ENCODE results near the gene LMO7. TPM values are rescaled to one million over a fixed set of nuclear protein-coding genes. Genes with fewer than 3 reads are reported as not detected.

LMO7 gene
- total and polyA plus RNA-seq, 2 of the 4 experiments (the other 2 are of a cell fraction): 266 to 367 TPM

DNA sequence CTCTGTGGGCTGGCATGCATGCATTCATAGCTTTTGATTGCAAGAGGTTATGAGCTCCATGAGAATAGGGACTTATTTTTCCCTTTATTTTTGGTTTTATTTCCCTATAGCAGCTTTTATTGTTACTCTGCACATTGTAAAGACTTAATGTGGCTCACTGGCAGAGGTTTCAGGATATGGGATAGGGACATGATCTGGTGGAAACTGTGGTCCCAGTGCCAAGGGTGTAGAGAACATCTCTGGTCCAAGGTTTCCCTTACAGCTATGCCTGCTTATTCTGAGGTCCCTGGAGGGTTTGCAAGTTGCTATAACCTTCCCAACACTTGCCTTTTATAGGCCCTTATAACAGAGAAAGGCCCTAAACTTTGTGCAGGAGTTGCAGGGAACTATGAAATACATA, 33.6 kb downstream of the LMO7 start:
- Histone ChIP-seq H2BK15ac (ENCODE audit: low read depth, low read length) (0 out of 3 replicates have a peak overlapping the region, but pooled peaks have one; percentile 25), H3K27ac (ENCODE audit: insufficient read depth, low read length) (peak overlapping the region; percentile 38; the same call in 1 of the 2 replicates), H3K9ac (ENCODE audit: low read depth, low read length) (no peak overlapping the region), H4K8ac (ENCODE audit: low read depth in 2 of 2, low read length in 2 of 2) (no peak overlapping the region), H3K14ac (replicated peaks; ENCODE audit: low read depth, low read length) (peak overlapping the region; percentile 28; the same call in 1 of the 2 replicates), H3K36me3 (ENCODE audit: control insufficient read depth, insufficient read depth, low read length) (peaks cover 2% of the 10 kb centered on the region; the same call in 1 of the 2 replicates), H3K18ac (ENCODE audit: low read depth, low read length) (no peak overlapping the region), H3K4ac (ENCODE audit: low read depth, low read length) (no peak overlapping the region), H3K4me3 (ENCODE audit: insufficient read depth, low read depth, low read length) (no peak overlapping the region), H2AFZ (replicated peaks; ENCODE audit: low read length, poor library complexity) (no peak overlapping the region), H2AK5ac (ENCODE audit: low read depth, low read length) (peak overlapping the region; percentile 71; the same call in 1 of the 2 replicates), H3K27me3 (ENCODE audit: control insufficient read depth, insufficient read depth, low read length) (no peaks in the 10 kb centered on the region), H3K4me2 (ENCODE audit: low read depth, low read length) (peak overlapping the region; percentile 23; the same call in 1 of the 2 replicates), H3K79me1 (ENCODE audit: low read depth in 1 of 2, low read length in 2 of 2) (peaks cover 7 to 52% of the 10 kb centered on the region in 2 experiments; a peak in 3 of 4 replicates), H4K20me1 (ENCODE audit: insufficient read depth, low read length) (peaks cover 78% of the 10 kb centered on the region), H4K5ac (ENCODE audit: low read depth, low read length) (peak overlapping the region; percentile 5; the same call in 1 of the 2 replicates), H4K91ac (ENCODE audit: insufficient read depth, low read depth, low read length) (no peak overlapping the region), H3K56ac (ENCODE audit: extremely low read depth, insufficient read depth, low read length) (no peak overlapping the region), H2BK20ac (ENCODE audit: low read depth, low read length) (no peak overlapping the region), H3K9me1 (ENCODE audit: insufficient read depth, low read length) (peaks cover 17% of the 10 kb centered on the region), H2BK5ac (ENCODE audit: low read depth, low read length, poor library complexity, severe bottlenecking) (peak overlapping the region; percentile 62), H3K9me3 (ENCODE audit: control insufficient read depth, insufficient read depth, low read length) (no peaks in the 10 kb centered on the region), H2AK9ac (replicated peaks; ENCODE audit: low read depth, low read length, poor library complexity) (no peak overlapping the region), H3K4me1 (ENCODE audit: control insufficient read depth, insufficient read depth, low read length) (peaks cover 18% of the 10 kb centered on the region), H3K23ac (ENCODE audit: low read depth, low read length) (peak overlapping the region; percentile 41; the same call in 1 of the 2 replicates), H2BK120ac (ENCODE audit: low read depth, low read length) (no peak overlapping the region)
- ChIA-PET CTCF (no interaction called here), POLR2A (ENCODE audit: unreplicated experiment) (no interaction called here)
- ATAC-seq (ENCODE audit: low read depth) (no peak), DNase-seq (no peak)
- BruUV-seq (replicated peaks): no TSS peak
- dilution Hi-C loops (cut with HindIII; ENCODE audit: low sequenced_read_pairs, unreplicated experiment): no loop called here
- TF ChIP-seq, protein P1, sequence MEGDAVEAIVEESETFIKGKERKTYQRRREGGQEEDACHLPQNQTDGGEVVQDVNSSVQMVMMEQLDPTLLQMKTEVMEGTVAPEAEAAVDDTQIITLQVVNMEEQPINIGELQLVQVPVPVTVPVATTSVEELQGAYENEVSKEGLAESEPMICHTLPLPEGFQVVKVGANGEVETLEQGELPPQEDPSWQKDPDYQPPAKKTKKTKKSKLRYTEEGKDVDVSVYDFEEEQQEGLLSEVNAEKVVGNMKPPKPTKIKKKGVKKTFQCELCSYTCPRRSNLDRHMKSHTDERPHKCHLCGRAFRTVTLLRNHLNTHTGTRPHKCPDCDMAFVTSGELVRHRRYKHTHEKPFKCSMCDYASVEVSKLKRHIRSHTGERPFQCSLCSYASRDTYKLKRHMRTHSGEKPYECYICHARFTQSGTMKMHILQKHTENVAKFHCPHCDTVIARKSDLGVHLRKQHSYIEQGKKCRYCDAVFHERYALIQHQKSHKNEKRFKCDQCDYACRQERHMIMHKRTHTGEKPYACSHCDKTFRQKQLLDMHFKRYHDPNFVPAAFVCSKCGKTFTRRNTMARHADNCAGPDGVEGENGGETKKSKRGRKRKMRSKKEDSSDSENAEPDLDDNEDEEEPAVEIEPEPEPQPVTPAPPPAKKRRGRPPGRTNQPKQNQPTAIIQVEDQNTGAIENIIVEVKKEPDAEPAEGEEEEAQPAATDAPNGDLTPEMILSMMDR (conservative IDR thresholded peaks at IDR 0.05; ENCODE audit: low read depth, low read length): no peak
- no peak for TF ChIP-seq RAD21 (IDR thresholded peaks at IDR 0.05; ENCODE audit: low read length)
- TF ChIP-seq, protein P2, sequence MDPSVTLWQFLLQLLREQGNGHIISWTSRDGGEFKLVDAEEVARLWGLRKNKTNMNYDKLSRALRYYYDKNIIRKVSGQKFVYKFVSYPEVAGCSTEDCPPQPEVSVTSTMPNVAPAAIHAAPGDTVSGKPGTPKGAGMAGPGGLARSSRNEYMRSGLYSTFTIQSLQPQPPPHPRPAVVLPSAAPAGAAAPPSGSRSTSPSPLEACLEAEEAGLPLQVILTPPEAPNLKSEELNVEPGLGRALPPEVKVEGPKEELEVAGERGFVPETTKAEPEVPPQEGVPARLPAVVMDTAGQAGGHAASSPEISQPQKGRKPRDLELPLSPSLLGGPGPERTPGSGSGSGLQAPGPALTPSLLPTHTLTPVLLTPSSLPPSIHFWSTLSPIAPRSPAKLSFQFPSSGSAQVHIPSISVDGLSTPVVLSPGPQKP (IDR thresholded peaks at IDR 0.05; ENCODE audit: borderline replicate concordance, low read depth, low read length): no peak
- TF ChIP-seq BHLHE40 (IDR thresholded peaks at IDR 0.05; ENCODE audit: low read depth, low read length): no peak
- TF ChIP-seq, protein P3, sequence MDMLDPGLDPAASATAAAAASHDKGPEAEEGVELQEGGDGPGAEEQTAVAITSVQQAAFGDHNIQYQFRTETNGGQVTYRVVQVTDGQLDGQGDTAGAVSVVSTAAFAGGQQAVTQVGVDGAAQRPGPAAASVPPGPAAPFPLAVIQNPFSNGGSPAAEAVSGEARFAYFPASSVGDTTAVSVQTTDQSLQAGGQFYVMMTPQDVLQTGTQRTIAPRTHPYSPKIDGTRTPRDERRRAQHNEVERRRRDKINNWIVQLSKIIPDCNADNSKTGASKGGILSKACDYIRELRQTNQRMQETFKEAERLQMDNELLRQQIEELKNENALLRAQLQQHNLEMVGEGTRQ (IDR thresholded peaks at IDR 0.05; ENCODE audit: low read depth, low read length): no peak
- TF ChIP-seq NFE2L2 (IDR thresholded peaks at IDR 0.05; ENCODE audit: low read depth, low read length): no peak
- in situ Hi-C loops (cut with MboI; ENCODE audit: low sequenced_read_pairs): no loop called here
- intact Hi-C loops (cut with micrococcal nuclease): loop anchor here (5.0 kb wide), 1 partner anchor 1233 kb away; no protein-coding TSS in a partner anchor
